ENCODE data around the gene COQ5.
"Not testable (repeated sequence)": the region's sequence is repeated elsewhere in the genome, so short reads cannot be mapped to it uniquely, and the experiment has no call there.

The COQ5 gene

DNA sequence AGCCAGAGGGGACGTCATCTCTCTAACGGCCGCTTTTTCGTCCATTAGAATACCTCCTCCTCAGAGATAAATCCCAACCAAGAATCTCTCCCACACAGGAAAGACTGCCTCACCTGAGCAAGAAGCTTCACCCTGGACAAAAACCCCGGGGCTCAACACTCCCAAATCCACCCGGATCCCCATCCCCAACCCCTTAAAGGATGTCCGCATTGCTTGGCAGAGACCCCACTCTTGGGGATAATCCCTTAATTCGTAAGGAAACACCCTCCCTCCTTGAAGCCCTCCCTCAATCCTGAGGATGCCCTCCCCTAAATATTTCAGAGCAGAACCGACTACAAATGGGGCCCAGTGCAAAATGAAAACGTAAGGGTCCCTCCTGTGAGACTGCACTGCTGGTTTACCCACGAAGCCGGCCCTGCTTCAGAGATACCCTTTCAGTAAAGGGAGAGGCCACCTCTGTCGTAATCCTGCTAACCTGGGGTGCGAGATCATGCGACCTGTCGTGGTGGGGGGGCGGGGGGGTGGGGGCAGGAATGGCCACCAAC is 33.7 kb downstream of the COQ5 start:
- H3K27me3 ChIP-seq (replicated peaks; ENCODE audit: control insufficient read depth, insufficient read depth, low read length), result no peaks in the 10 kb centered on the region
- H3K9ac ChIP-seq (ENCODE audit: low read length), result peak overlapping the region; percentile 97
- no peaks in the 10 kb centered on the region for H3K9me3 ChIP-seq (ENCODE audit: control insufficient read depth, low read length)
- peaks cover 14% of the 10 kb centered on the region for H3K36me3 ChIP-seq (ENCODE audit: control insufficient read depth, insufficient read depth, low read length, severe bottlenecking)
- DNase-seq (ENCODE audit: low read depth), result peak; percentile 9
- peaks cover 19% of the 10 kb centered on the region for H3K4me1 ChIP-seq (ENCODE audit: control insufficient read depth, insufficient read depth, low read length)
- H3K4me3 ChIP-seq (ENCODE audit: low read length), result peak overlapping the region; percentile 99

DNA sequence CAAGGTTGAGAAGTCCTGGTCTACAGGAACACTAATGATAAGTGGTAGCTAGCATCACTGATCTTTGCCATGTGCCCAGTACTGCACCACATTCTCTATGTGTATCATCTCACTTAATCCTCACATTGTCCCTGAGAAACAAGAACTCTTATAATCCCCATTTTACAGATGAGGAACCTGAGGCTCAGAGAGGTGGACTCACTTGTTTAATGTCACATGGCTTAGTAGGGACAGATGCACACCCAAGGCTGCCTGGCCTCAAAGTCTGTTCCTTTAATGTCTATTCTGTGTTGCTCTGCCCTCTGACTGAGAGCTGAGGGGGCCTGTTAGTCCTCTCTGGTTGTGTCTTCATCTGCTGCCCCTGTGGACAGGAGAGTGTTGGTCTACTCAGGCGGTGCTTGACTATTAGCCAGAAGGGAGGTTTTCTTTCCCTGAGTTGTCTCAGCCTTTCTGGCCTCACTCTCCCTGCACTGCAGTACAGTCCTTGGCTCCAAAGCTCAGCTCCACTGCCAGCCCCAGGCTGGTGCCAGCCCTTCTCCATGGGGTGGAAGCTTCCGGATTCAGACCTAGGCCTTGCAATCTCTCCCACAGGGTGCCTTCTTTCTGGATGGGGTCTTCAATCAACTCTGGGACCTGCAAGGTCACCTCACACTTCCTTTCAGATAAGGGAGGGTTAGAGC is 38.0 kb downstream of the COQ5 start:
- DNase-seq (ENCODE audit: low read depth), result no peak
- Histone ChIP-seq H3K9ac (ENCODE audit: low read length) (no peak overlapping the region), H3K36me3 (ENCODE audit: control insufficient read depth, insufficient read depth, low read length, severe bottlenecking) (no peaks in the 10 kb centered on the region), H3K4me1 (ENCODE audit: control insufficient read depth, insufficient read depth, low read length) (peaks cover 7% of the 10 kb centered on the region), H3K4me3 (ENCODE audit: low read length) (no peak overlapping the region), H3K27me3 (replicated peaks; ENCODE audit: control insufficient read depth, insufficient read depth, low read length) (no peaks in the 10 kb centered on the region), H3K9me3 (ENCODE audit: control insufficient read depth, low read length) (no peaks in the 10 kb centered on the region)

DNA sequence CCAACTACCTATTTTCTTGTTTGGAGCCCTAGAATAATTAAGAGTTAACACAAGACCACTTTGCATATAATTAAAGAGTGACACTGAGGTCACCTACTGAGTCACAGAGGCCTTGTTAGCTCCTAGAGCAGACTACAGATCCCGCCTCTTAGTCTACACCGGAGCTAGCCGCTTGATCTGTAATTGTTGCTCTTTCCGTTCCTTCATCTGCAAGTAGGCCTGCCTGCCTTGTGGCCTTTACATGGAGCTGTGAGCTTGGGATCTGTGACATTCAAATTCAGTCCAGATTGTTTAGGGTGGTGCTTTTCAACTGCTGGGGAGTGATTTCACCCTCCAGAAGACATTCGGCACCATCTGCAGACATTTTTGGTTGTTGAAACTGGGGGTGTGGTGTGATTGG is 38.6 kb downstream of the COQ5 start:
- Histone ChIP-seq H3K36me3 (ENCODE audit: control insufficient read depth, insufficient read depth, low read length, severe bottlenecking) (no peaks in the 10 kb centered on the region), H3K4me3 (ENCODE audit: low read length) (no peak overlapping the region), H3K9ac (ENCODE audit: low read length) (no peak overlapping the region), H3K27me3 (replicated peaks; ENCODE audit: control insufficient read depth, insufficient read depth, low read length) (no peaks in the 10 kb centered on the region), H3K4me1 (ENCODE audit: control insufficient read depth, insufficient read depth, low read length) (peaks cover 6% of the 10 kb centered on the region), H3K9me3 (ENCODE audit: control insufficient read depth, low read length) (no peaks in the 10 kb centered on the region)
- DNase-seq (ENCODE audit: low read depth), result no peak

DNA sequence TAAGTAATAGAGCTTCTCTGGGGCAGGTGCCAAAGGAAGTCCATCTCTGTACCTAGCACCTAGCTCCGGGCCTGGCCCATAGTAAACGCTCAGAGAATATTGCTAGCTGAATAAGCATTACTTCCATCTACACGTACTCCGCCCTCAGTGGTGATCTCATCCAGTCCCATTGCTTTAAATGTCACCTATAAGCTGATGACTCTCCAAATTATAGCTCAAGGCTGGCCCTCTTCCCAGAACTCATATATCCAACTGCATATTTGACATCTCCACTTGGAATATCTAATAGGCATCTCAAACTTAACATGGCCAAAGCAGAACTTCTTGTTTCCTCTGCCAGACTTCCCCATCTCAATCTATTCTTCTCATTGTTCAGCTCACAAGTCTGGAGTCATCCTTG is 39.9 kb downstream of the COQ5 start:
- H3K9ac ChIP-seq (ENCODE audit: low read length), result no peak overlapping the region
- H3K4me3 ChIP-seq (ENCODE audit: low read length), result no peak overlapping the region
- H3K36me3 ChIP-seq (ENCODE audit: control insufficient read depth, insufficient read depth, low read length, severe bottlenecking), result no peaks in the 10 kb centered on the region
- no peak for DNase-seq (ENCODE audit: low read depth)
- H3K9me3 ChIP-seq (ENCODE audit: control insufficient read depth, low read length), result no peaks in the 10 kb centered on the region
- no peaks in the 10 kb centered on the region for H3K4me1 ChIP-seq (ENCODE audit: control insufficient read depth, insufficient read depth, low read length)
- H3K27me3 ChIP-seq (replicated peaks; ENCODE audit: control insufficient read depth, insufficient read depth, low read length), result no peaks in the 10 kb centered on the region

DNA sequence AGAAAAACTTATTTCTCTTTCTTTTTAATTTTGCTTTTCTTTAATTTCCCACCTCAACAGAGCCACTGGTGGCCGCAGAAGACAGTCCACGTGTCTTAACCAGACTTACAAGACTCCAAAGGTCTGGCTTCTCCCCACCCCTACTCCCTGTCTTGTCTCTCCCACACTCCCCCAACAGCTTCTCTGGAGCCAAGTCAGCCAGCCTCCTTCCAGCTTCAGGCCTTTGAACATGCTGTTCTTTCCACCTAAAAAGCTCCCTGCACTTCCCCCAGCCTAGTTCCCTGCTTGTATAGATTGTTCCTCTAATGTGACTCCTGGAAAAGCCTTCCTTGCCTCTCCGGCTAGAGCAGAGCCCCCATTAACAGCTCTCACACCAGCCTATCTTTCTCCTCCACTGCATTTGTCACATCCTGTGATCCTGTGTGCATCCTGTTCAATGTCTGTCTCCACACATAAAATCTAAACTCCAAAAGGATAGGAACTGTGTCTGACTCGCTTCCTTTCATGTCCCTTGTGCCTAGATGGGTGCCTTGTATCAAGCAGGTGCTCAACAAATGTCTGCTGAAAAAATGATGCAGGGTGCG is 40.8 kb downstream of the COQ5 start:
- Histone ChIP-seq H3K27me3 (replicated peaks; ENCODE audit: control insufficient read depth, insufficient read depth, low read length) (no peaks in the 10 kb centered on the region), H3K36me3 (ENCODE audit: control insufficient read depth, insufficient read depth, low read length, severe bottlenecking) (no peaks in the 10 kb centered on the region), H3K4me1 (ENCODE audit: control insufficient read depth, insufficient read depth, low read length) (no peaks in the 10 kb centered on the region), H3K9ac (ENCODE audit: low read length) (no peak overlapping the region), H3K4me3 (ENCODE audit: low read length) (no peak overlapping the region), H3K9me3 (ENCODE audit: control insufficient read depth, low read length) (no peaks in the 10 kb centered on the region)
- DNase-seq (ENCODE audit: low read depth), result no peak

DNA sequence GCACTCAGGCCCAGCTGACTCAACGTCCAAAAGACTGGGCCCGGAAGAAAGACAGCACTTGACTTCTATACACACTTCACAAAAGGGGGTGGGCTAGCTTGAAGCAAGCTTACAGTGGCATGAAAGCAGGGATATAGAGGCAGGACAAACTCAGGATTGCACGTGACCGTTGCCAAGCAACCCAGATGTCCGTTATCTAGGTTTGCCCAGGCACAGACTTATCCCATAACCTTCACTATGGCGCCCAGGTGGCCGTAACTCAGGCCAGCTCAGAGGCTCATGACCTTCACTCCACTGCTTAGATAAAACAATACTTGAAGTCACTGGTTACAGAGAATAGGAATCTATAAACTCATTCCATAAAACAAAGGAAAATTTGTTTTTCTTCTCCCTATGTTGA is 41.4 kb downstream of the COQ5 start:
- H3K9me3 ChIP-seq (ENCODE audit: control insufficient read depth, low read length); H3K36me3 ChIP-seq (ENCODE audit: control insufficient read depth, insufficient read depth, low read length, severe bottlenecking); H3K4me1 ChIP-seq (ENCODE audit: control insufficient read depth, insufficient read depth, low read length); H3K4me3 ChIP-seq (ENCODE audit: low read length); H3K27me3 ChIP-seq (replicated peaks; ENCODE audit: control insufficient read depth, insufficient read depth, low read length); H3K9ac ChIP-seq (ENCODE audit: low read length); DNase-seq (ENCODE audit: low read depth): not testable (repeated sequence)

DNA sequence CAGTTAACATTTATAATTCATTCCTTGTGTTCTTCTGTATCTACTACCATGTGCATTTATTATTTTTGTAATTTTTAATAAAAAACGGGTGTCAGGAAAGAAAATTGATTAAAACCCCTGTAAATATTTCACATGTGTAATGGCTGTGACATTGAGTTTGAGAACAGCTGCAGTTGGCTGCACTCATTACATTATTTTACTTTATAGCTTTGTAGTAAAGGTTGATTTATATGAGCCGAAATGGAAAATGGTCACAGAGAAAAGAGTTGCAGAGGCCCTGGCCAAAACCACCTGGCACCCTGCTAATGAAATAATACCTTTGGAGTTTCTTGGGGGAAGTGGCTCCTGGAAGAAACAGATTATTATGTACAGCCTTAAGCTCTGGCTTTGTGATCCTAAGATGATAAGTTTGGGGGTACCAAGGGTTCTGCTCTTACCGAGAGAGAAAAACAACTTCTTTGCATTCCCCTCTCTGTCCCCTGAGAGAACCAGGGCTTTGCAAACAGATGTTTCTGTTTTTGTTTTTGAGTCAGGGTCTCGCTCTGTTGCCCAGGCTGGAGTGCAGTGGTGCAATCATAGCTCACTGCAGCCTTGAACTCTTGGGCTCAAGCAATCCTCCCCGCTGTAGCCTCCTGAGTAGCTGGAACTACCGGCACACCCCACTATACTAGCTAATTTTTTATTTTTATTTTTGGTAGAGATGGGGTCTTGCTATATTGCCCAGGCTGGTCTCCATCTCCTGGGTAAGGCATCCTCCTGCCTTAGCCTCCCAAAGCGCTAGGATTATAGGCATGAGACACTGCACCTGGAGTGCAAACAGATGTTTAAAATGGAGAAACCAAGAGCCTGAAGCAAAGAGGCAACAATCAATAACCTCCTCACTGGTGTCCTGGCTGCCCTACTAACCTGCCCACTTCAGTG is 42.7 kb downstream of the COQ5 start:
- no peaks in the 10 kb centered on the region for H3K9me3 ChIP-seq (ENCODE audit: control insufficient read depth, low read length)
- DNase-seq (ENCODE audit: low read depth), result no peak
- H3K9ac ChIP-seq (ENCODE audit: low read length), result no peak overlapping the region
- no peaks in the 10 kb centered on the region for H3K27me3 ChIP-seq (replicated peaks; ENCODE audit: control insufficient read depth, insufficient read depth, low read length)
- no peak overlapping the region for H3K4me3 ChIP-seq (ENCODE audit: low read length)
- no peaks in the 10 kb centered on the region for H3K4me1 ChIP-seq (ENCODE audit: control insufficient read depth, insufficient read depth, low read length)
- no peaks in the 10 kb centered on the region for H3K36me3 ChIP-seq (ENCODE audit: control insufficient read depth, insufficient read depth, low read length, severe bottlenecking)

DNA sequence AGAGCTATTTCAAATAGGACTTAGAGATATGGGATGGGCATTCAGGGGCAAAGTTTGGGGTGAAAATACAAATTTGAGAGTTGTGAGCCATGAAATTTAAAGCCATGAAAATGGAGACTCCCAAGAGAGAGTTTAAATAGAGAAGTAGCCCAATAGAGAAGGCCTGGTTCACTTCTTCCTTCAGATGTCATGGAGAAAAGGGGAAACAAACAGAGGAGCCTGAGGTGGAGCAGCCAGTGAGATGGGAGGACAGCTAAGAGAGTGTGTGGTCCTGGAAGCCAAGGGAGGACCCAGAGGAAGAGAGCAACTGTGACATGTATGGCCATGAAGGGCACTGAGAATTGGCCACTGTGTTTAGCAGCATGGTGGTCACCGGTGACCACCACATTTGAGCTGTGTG is 45.3 kb downstream of the COQ5 start:
- Histone ChIP-seq H3K9ac (ENCODE audit: low read length) (no peak overlapping the region), H3K9me3 (ENCODE audit: control insufficient read depth, low read length) (no peaks in the 10 kb centered on the region), H3K36me3 (ENCODE audit: control insufficient read depth, insufficient read depth, low read length, severe bottlenecking) (no peaks in the 10 kb centered on the region), H3K4me3 (ENCODE audit: low read length) (no peak overlapping the region), H3K27me3 (replicated peaks; ENCODE audit: control insufficient read depth, insufficient read depth, low read length) (no peaks in the 10 kb centered on the region), H3K4me1 (ENCODE audit: control insufficient read depth, insufficient read depth, low read length) (no peaks in the 10 kb centered on the region)
- DNase-seq (ENCODE audit: low read depth), result no peak

DNA sequence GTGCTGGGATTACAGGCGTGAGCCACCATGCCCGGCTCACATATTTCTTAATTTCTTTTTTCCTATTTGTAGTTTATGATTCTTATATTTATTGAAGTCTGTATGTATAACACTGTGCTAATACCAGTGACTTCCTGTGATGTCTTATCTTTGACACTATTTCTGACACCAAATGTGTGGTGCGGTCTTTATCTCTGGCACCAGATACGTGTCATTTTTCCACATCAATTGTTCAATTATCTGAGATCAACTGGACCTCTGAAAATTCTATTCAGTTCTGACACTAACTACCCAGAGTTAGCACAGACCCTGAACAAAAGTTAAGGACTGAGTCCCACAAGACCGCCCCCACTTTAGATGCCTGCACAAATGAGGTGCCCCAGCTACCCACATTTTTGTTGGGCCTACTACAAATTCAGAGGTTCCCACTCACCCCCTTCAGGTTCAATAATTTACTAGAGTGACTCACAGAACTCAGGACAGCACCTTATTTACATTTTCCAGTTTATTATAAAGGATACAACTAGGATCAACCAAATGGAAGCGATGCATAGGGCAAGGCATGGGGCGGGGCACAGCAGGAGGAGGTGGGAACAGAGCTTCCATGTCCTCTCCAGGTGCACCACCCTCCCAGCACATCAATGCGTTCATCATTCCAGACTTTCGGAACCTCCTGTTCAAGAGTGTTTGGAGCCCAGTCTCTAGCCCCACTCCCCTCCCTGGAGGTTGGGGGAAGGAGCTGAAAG is 47.8 kb downstream of the COQ5 start:
- Histone ChIP-seq H3K27me3 (replicated peaks; ENCODE audit: control insufficient read depth, insufficient read depth, low read length) (no peaks in the 10 kb centered on the region), H3K36me3 (ENCODE audit: control insufficient read depth, insufficient read depth, low read length, severe bottlenecking) (no peaks in the 10 kb centered on the region), H3K4me3 (ENCODE audit: low read length) (no peak overlapping the region), H3K9me3 (ENCODE audit: control insufficient read depth, low read length) (no peaks in the 10 kb centered on the region), H3K9ac (ENCODE audit: low read length) (no peak overlapping the region), H3K4me1 (ENCODE audit: control insufficient read depth, insufficient read depth, low read length) (no peaks in the 10 kb centered on the region)
- DNase-seq (ENCODE audit: low read depth), result no peak

DNA sequence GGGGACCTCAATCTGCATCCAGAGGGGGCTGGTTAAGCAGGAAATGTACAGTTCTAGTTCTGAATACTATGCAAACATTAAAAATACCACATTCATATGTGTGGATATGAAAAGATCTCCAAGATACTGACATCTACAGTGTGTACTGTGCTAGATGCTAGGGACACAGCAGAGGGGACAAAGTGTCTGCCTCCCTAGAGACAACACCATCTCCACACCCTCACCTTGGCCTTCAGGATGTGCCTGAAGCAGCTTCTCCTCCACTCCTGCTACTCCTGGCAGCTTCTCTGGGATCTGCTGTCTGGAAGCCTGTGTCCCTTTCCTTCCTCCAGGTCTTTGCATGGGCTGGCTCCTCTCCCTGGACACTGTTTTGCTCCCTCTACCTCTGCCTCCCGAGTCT is 48.7 kb downstream of the COQ5 start:
- Histone ChIP-seq H3K9ac (ENCODE audit: low read length) (no peak overlapping the region), H3K36me3 (ENCODE audit: control insufficient read depth, insufficient read depth, low read length, severe bottlenecking) (no peaks in the 10 kb centered on the region), H3K27me3 (replicated peaks; ENCODE audit: control insufficient read depth, insufficient read depth, low read length) (no peaks in the 10 kb centered on the region), H3K4me3 (ENCODE audit: low read length) (no peak overlapping the region), H3K9me3 (ENCODE audit: control insufficient read depth, low read length) (no peaks in the 10 kb centered on the region), H3K4me1 (ENCODE audit: control insufficient read depth, insufficient read depth, low read length) (no peaks in the 10 kb centered on the region)
- no peak for DNase-seq (ENCODE audit: low read depth)

DNA sequence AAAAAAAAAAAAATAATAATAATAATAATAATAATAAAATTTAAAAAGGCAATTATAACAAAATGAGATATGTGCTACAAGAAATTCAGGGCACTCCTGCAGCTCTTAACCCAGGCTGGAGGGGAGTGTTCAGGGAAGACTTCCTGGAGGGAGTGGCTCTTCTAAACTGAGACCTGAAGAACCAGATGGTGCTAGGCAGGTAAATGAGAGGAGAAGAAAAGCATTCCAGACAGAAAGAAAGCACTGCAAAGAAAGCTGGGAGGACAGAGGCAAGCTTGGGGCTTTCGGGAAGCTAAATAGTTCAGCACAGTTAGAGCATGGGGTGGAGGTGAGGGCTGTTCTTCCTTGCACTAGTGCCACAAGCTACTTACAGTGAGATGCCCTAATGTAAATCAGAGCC is 49.5 kb downstream of the COQ5 start:
- no peaks in the 10 kb centered on the region for H3K9me3 ChIP-seq (ENCODE audit: control insufficient read depth, low read length)
- H3K27me3 ChIP-seq (replicated peaks; ENCODE audit: control insufficient read depth, insufficient read depth, low read length), result no peaks in the 10 kb centered on the region
- no peak overlapping the region for H3K4me3 ChIP-seq (ENCODE audit: low read length)
- no peak overlapping the region for H3K9ac ChIP-seq (ENCODE audit: low read length)
- no peak for DNase-seq (ENCODE audit: low read depth)
- no peaks in the 10 kb centered on the region for H3K4me1 ChIP-seq (ENCODE audit: control insufficient read depth, insufficient read depth, low read length)
- H3K36me3 ChIP-seq (ENCODE audit: control insufficient read depth, insufficient read depth, low read length, severe bottlenecking), result no peaks in the 10 kb centered on the region
